Measurements from ENCODE around the gene CNGA2.
A peak's percentile ranks its signal among the peaks of the same experiment; 100 is the strongest.

Gene CNGA2

GRCh38 chrX:151713849-151714248 is 20.7 kb upstream of the CNGA2 start:
- DNase-seq, result peak; percentile 3

GRCh38 chrX:151714362-151714761 is 20.2 kb upstream of the CNGA2 start:
- no peak for DNase-seq

- DNase-seq, result no peak
Observed at GRCh38 chrX:151715752-151716151, 18.8 kb upstream of the CNGA2 start, which contains the start of gene FATE1. TSS of gene FATE1 (plus strand) at chrX:151716035. CDS start at chrX:151716120, 85 bp downstream.

- no peak for DNase-seq
Observed at GRCh38 chrX:151722241-151722846, 12.2 kb upstream of the CNGA2 start.

- DNase-seq, result no peak
Observed at GRCh38 chrX:151723156-151723760, 11.3 kb upstream of the CNGA2 start.

DNA sequence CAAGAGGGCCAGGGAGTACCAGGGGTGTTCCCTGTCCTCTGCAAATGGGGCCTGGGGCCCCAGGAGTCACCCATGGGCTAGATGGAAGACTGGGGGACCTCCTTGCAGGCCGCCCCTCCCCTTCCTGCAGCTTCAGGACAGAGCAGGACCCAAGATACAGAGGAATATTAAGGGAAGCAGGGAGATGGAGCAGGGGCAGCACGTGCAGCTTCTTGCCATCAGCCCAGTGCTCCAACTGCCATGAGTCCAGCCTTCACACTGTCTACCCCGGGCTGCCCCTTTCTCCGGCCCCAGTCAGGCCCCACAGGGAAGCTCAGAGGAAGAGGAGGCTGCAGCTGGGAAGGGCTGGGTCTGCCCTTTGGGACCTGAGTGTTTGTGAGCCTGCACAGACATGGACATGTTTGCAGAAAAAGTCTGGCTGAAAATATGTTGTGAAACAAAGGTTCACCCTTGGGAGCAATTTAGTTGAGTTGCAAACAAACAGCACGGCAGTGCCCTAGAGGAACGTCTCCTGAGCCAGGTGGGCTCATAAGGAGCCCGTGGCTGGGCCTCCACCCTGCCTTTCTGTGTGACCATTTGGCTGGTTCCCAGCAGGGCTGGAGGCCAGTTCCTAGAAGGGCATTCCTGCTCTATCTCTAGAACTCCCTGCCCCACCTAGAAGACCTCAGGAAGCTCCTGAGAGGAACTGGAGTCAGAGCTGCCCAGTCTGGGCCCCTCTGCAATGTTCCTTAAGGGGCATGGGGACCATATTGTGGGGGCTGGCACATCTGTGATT is 9.8 kb upstream of the CNGA2 start:
- no peak for DNase-seq

- DNase-seq, result no peak
Observed at GRCh38 chrX:151725338-151725614, 9.3 kb upstream of the CNGA2 start.

DNA sequence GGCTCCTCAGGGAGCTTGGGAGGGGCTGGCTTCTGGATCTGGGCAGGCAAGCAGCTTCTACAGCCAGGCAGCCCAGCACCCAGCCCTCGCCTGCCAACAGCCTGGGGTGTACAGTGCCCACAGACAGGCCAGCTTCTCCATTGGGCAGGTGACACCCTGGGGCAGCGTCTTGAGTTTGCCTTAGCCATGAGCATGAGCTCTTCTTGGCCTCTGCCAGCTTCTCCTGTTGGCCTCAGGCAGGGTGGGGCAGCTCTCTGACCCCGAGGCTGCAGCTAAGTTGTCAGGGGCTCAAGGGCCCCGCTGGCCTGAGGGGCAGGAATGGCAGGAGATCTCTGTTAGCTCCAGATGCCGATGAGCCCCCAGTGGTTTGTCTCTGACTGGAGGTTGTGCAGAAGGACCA is 7.8 kb upstream of the CNGA2 start:
- DNase-seq, result no peak

DNA sequence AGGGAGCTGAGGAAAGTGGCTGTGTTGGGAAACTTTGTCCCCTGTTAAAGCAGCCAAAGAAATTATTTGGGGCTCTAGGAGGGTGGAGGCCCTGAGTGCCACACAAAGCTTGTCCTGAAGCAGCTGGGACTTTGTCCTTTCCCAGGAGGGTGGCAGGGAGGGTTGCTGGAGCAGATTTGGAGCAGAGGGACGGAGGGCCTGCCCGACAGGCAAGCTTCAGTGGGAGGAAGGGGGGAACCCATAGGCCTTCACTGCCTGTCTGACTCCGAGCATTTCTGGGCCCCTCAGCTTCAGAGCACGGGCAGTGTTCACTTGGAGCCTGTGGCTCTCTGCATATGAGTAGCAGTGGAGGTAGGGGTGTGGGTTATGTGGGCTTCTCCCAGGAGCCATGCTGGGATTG is 7.2 kb upstream of the CNGA2 start:
- no peak for DNase-seq

DNA sequence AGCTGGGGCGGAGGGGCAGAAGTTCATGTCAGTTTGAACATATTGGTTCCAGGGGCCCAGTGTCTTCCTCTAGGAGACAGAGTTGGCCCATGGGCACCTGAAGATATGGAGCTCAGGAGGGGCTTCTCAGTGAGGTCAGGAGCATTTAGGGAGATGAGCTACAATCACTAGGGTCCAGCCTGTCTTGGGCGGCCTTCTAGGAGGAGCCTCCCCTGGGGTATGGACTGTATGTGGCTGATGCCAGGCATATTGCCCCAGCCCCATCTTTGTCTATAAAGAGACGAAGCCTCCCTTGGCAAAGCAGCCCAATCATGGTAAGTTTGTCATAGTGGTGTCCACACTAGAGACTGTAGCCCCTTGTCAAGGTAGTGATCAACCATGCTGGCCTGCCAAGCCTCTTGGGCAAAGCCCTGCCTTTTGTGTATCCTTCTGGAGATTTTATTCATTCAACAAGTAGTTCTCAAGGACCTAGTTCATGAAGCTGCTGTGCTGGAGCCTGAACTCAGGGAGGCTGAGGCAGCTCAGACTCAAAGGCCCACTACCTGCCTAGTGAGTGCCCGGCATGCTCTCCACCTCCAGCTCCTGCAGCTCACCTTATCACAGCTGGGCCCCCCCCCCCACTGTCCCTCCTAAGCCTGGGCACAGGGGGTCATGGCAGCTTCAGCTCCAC is 5.4 kb upstream of the CNGA2 start:
- DNase-seq, result no peak

GRCh38 chrX:151735219-151735618 is 673 bp downstream of the CNGA2 start:
- no peak for DNase-seq

DNA sequence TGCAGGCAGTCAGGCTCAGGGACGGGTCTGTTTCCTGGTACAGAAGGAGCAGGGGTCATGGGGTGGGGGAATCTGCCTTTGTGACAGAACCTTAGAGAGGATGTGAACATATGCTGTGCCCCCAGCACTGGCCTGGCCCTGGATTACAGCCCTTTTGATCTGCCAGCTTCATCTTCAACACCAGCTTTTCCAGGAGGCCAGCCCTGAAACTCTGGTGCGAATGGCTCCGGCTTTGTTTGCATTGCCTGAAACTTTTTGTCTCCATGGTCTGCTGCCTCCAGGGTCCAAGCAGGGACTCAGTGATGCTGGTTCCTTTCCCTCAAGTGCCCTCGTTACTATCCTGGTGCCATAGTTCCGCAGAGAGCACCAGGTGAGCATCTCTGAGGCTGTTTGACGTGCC is 2.1 kb downstream of the CNGA2 start:
- DNase-seq, result no peak

DNA sequence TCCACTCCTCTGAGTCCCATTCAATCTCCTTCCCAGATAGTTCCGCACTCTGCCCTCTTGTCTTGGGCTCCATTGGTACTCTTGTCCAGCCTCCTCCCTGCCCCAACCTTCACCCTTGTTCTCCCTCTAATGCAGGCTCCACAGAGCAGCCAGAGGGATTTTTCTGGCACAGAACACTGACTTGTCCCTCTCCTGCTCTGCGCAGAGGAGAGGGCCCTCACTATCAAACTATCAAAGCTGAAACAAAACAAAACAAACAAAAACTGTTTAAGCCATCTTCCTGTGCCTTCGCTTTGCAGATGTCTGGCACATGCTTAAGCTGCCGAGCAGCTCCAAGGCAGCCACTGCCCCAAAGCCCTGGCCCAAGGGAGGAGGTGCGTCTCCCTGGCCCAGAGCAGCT is 2.9 kb downstream of the CNGA2 start:
- no peak for DNase-seq

DNA sequence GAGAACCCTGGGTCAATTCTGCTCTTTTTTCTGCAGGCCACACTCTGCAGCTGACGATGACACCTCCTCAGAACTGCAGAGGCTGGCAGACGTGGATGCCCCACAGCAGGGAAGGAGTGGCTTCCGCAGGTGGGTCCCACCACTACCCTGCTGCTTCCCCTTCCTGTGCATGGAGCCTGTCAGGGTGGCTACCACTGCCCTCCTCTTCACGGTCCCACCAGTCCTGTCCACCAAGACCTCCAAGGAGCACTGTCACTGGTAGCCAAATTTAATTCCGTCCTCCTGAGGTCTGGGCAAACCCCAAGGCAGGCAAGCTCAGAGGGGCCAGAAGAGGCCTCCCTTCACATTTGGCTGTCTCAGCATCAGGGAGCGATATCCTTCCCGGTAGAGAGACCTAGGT is 4.2 kb downstream of the CNGA2 start:
- DNase-seq, result no peak

DNA sequence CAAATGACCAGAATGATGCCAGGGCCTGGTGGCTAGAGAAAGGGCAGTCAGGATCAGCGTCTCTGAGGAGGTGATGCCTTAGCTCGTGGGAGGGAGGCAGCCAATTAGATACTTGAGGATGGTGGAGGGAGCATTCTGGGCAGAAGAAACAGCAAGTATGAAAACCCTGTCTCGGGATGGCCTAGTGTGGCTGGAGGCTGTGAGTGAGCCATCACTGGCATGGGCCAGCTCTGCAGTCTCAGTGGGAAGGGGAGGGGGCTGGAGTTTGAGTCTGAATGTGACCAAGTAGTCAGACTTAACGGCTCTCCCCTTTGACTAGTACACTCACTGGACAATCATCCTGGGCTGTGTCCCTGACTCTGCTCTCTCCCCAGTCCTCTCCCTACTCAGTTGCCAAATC is 7.1 kb downstream of the CNGA2 start:
- DNase-seq, result no peak

- DNase-seq, result no peak
Observed at GRCh38 chrX:151742311-151742710, 7.8 kb downstream of the CNGA2 start.

GRCh38 chrX:151743651-151744470 is 9.3 kb downstream of the CNGA2 start:
- DNase-seq, result no peak

- DNase-seq, result no peak
Observed at GRCh38 chrX:151745651-151746050, 11.1 kb downstream of the CNGA2 start.

DNA sequence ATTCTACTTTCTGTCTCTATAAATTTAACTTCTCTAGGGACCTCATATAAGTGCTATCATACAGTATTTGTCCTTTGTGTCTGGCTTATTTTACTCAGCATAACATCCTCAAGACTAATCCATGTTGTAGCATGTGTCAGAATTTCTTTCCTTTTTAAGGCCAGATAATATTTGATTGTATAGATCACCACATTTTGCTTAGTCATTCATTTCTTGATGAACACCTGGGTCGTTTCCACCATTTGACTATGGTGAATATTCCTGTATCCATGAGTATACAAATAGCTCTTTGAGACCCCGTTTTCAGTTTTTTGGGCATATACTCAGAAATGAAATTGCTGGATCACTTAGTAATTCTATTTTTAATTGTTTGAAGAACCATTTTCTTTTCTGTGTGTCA is 12.0 kb downstream of the CNGA2 start:
- DNase-seq, result no peak

- DNase-seq, result no peak
Observed at GRCh38 chrX:151750511-151750910, 16.0 kb downstream of the CNGA2 start.

- no peak for DNase-seq
Observed at GRCh38 chrX:151752847-151753246, 18.3 kb downstream of the CNGA2 start.

DNA sequence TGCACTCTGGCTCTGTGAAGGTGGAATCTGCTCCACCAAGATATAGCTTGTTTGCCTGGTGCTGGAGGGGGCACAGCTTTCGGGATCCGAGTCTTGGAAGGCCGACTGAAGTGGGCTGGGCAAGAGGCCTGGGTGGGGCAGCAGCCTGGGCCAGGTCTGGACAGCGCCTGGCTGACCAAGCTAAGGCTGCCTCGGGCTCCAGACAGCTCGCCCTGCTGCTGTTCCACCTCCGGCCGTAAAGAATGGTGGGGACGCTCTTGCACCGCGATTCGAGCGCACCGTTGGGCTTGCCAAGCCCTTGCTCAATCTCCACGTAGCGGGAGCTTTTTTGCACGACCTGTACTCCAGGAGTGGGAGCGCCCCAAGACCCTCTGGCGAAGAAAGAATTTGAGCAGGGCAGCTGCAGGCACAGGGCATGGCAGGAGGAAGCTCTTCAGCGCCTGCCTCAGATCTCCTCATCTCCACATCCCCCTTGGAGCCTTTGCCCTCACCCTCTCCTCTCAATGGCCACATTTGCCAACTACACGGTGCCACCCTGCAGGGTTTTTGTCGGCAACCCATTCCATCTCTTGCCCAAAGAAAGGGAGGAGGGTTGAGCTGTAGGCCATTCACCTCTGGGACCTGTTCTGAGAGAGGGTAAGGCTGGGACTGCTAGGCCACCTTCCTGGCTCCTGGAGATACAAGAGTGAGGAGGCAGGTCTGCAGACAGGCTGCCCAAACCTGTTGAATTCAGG is 18.9 kb downstream of the CNGA2 start:
- DNase-seq, result peak; percentile 52

Measured in DMS153 (cell line).